CD4-positive, alpha-beta T cell (primary cell): ENCODE measurements around the gene P3H2. TPM values are rescaled to one million over a fixed set of nuclear protein-coding genes. Genes with fewer than 3 reads are reported as not detected.
A peak's percentile ranks its signal among the peaks of the same experiment; 100 is the strongest.

ENCODE experiments used
- ATAC-seq: fragments of 200-7000 bp; cut with Tn5 transposase; one replicate; pipeline ENCODE4 v1.10.0; 2022; ENCODE audit warnings: mild to moderate bottlenecking; ENCODE audit not compliant: poor library complexity
- CTCF ChIA-PET: fragments of 350-600 bp; sonication (Branson Sonifier 250); formaldehyde crosslinking; loops from one replicate; lab custom pipeline; 2021; ENCODE audit warnings: antibody characterized with exemption, inconsistent platforms; lab: Charles Lee
- POLR2A ChIA-PET: fragments of 350-600 bp; sonication (Branson Sonifier 250); formaldehyde crosslinking; loops from one replicate; lab custom pipeline; 2021; ENCODE audit warnings: antibody characterized with exemption, inconsistent platforms; lab: Charles Lee
- DNase-seq, 14 experiments: peaks; one replicate each; pipeline ENCODE4 v3.0.0-alpha.2; 2013 to 2020; ENCODE audit warnings: mixed read lengths in 2 of 14
- H3K27ac ChIP-seq, 2 donors: one replicate each; pipeline versions ENCODE4 v1.5.1 to v1.7.0; 2013; ENCODE audit warnings: low read length in 2 of 2, low read depth in 1 of 2, mild to moderate bottlenecking in 1 of 2
- H3K27me3 ChIP-seq, 2 experiments: 1 replicate in 1 of 2; 2 replicates in 1 of 2; pipeline versions ENCODE4 v1.6.1 to v1.7.0; 2013; ENCODE audit warnings: low read length in 2 of 2, control low read depth in 1 of 2, mild to moderate bottlenecking in 1 of 2, moderate library complexity in 1 of 2; ENCODE audit not compliant: insufficient read depth in 2 of 2, control insufficient read depth in 1 of 2
- H3K36me3 ChIP-seq: one replicate; pipeline ENCODE4 v1.6.1; 2013; ENCODE audit warnings: low read length, control low read depth; ENCODE audit not compliant: insufficient read depth
- H3K4me1 ChIP-seq: one replicate; pipeline ENCODE4 v1.6.1; 2013; ENCODE audit warnings: low read length, control low read depth; ENCODE audit not compliant: insufficient read depth
- H3K4me3 ChIP-seq: one replicate; pipeline ENCODE4 v1.5.1; 2013; ENCODE audit warnings: mild to moderate bottlenecking, low read length, moderate library complexity
- H3K9me3 ChIP-seq, 2 experiments: 1 replicate in 1 of 2; 2 replicates in 1 of 2; pipeline versions ENCODE4 v1.6.1 to v1.7.0; 2013; ENCODE audit warnings: low read length in 2 of 2, mild to moderate bottlenecking in 2 of 2, control low read depth in 1 of 2, moderate library complexity in 1 of 2; ENCODE audit not compliant: control insufficient read depth in 1 of 2, insufficient read depth in 1 of 2
- H3K27ac Mint-ChIP-seq: one replicate; pipeline ENCODE4 v1.8.0; 2020; ENCODE audit warnings: mixed read lengths
- H3K27me3 Mint-ChIP-seq: one replicate; pipeline ENCODE4 v1.8.0; 2021; ENCODE audit warnings: mixed read lengths
- H3K36me3 Mint-ChIP-seq: one replicate; pipeline ENCODE4 v1.8.0; 2021; ENCODE audit warnings: low read depth, mixed read lengths
- H3K4me1 Mint-ChIP-seq: one replicate; pipeline ENCODE4 v1.8.0; 2021; ENCODE audit warnings: low read depth, mixed read lengths
- H3K4me3 Mint-ChIP-seq: one replicate; pipeline ENCODE4 v1.8.0; 2020; ENCODE audit warnings: mild to moderate bottlenecking, mixed read lengths
- H3K9me3 Mint-ChIP-seq: one replicate; pipeline ENCODE4 v1.8.0; 2020; ENCODE audit warnings: mixed read lengths
- intact Hi-C, 2 experiments: fragments of 100-400 bp; cut with DNase I in 1 of 2; cut with micrococcal nuclease in 1 of 2; formaldehyde crosslinking; loops; one replicate each; pipeline versions ENCODE4 v1.15.1 to v1.9.0; 2023 to 2025; cut with DNase I, micrococcal nuclease
- polyA plus RNA-seq, 2 donors: library from polyadenylated mRNA; unstranded; fragments of 120-200 nt; gene quantifications; one replicate each; pipeline ENCODE4 v1.2.1, GENCODE V29; 2013
- total RNA-seq, 174 experiments: library from RNA in 2 of 174; stranded (reverse) in 2 of 174; gene quantifications; one replicate each; pipeline ENCODE4 v1.2.3 and lab custom pipeline; 2021 to 2026
- TF ChIP-seq, protein P1 (sequence below): fragments of 200-600 bp; IDR thresholded peaks from one replicate; pipeline ENCODE4 v1.8.0; 2022; ENCODE audit warnings: antibody characterized with exemption, mild to moderate bottlenecking

Gene P3H2, protein sequence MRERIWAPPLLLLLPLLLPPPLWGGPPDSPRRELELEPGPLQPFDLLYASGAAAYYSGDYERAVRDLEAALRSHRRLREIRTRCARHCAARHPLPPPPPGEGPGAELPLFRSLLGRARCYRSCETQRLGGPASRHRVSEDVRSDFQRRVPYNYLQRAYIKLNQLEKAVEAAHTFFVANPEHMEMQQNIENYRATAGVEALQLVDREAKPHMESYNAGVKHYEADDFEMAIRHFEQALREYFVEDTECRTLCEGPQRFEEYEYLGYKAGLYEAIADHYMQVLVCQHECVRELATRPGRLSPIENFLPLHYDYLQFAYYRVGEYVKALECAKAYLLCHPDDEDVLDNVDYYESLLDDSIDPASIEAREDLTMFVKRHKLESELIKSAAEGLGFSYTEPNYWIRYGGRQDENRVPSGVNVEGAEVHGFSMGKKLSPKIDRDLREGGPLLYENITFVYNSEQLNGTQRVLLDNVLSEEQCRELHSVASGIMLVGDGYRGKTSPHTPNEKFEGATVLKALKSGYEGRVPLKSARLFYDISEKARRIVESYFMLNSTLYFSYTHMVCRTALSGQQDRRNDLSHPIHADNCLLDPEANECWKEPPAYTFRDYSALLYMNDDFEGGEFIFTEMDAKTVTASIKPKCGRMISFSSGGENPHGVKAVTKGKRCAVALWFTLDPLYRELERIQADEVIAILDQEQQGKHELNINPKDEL
- total RNA-seq (not detected), total RNA-seq (lab: John Stamatoyannopoulos, UW) (0 to 2.7 (median 0) reads per million in 172 experiments)
- polyA plus RNA-seq (2013, experiment 1 of 2), result 0.58 TPM
- polyA plus RNA-seq (2013, experiment 2 of 2), result 1.0 TPM

DNA sequence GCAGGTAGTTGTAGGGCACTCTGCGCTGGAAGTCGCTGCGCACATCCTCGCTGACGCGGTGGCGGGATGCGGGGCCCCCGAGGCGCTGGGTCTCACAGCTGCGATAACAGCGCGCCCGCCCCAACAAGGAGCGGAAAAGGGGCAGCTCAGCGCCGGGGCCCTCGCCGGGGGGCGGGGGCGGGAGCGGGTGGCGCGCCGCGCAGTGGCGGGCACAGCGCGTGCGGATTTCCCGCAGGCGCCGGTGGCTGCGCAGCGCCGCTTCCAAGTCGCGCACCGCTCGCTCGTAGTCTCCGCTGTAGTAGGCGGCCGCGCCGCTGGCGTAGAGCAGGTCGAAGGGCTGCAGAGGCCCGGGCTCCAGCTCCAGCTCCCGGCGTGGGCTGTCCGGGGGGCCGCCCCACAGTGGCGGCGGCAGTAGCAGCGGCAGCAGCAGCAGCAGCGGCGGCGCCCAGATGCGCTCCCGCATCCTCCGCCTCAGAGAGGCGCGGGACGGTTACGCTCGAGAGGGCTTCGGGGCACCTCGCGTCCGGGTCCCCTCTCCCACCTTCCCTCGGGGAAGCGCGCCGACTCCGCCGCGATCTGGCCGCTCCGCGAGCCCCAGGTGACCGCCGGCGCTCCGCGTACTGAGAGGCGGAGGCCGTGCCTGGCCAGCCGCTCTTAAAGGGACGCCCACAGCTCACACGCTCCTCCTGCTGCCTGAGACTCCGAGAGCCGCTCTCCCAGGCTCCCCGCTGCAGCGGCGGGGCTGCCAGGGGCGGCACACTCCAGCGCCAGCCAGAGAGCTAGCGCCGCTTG lies at the start of gene P3H2:
P3H2 (minus strand) TSS at position 629 of the 792 bp plus-strand sequence; CDS start at position 463, 166 bp downstream.
- no peak within 1 kb of the TSS for H3K27ac ChIP-seq
- H3K4me1 Mint-ChIP-seq, result peaks cover 8% of the 10 kb centered on the region
- no peaks in the 10 kb centered on the region for H3K36me3 Mint-ChIP-seq
- H3K4me1 ChIP-seq, result no peaks in the 10 kb centered on the region
- POLR2A ChIA-PET, result no interaction called here
- TF ChIP-seq, protein P1, sequence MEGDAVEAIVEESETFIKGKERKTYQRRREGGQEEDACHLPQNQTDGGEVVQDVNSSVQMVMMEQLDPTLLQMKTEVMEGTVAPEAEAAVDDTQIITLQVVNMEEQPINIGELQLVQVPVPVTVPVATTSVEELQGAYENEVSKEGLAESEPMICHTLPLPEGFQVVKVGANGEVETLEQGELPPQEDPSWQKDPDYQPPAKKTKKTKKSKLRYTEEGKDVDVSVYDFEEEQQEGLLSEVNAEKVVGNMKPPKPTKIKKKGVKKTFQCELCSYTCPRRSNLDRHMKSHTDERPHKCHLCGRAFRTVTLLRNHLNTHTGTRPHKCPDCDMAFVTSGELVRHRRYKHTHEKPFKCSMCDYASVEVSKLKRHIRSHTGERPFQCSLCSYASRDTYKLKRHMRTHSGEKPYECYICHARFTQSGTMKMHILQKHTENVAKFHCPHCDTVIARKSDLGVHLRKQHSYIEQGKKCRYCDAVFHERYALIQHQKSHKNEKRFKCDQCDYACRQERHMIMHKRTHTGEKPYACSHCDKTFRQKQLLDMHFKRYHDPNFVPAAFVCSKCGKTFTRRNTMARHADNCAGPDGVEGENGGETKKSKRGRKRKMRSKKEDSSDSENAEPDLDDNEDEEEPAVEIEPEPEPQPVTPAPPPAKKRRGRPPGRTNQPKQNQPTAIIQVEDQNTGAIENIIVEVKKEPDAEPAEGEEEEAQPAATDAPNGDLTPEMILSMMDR, result no peak
- ATAC-seq, result no peak
- CTCF ChIA-PET, result no interaction called here
- H3K27me3 ChIP-seq, result peaks cover 25 to 35% of the 10 kb centered on the region in 2 experiments
- no peak within 1 kb of the TSS for H3K27ac Mint-ChIP-seq
- peaks cover 0 to 3% of the 10 kb centered on the region in 2 experiments for H3K9me3 ChIP-seq
- peak in 2 of 14 experiments; percentile 21 to 23 for DNase-seq
- H3K4me3 ChIP-seq, result no peak within 1 kb of the TSS
- H3K9me3 Mint-ChIP-seq, result no peaks in the 10 kb centered on the region
- H3K36me3 ChIP-seq, result no peaks in the 10 kb centered on the region
- intact Hi-C loops, result no loop called here
- no peak within 1 kb of the TSS for H3K4me3 Mint-ChIP-seq
- peaks cover 69% of the 10 kb centered on the region for H3K27me3 Mint-ChIP-seq

- DNase-seq, result peak in 2 of 14 experiments; percentile 3 to 38
- peaks cover 3% of the 10 kb centered on the region for H3K4me1 ChIP-seq
- ChIA-PET CTCF (interaction anchor here (0.8 kb wide), 1 partner anchor 15 kb away, joined by 5 read pairs; no protein-coding TSS in a partner anchor), POLR2A (no interaction called here)
- H3K27me3 Mint-ChIP-seq, result peaks cover 8% of the 10 kb centered on the region
- no peak for ATAC-seq
- peaks cover 8% of the 10 kb centered on the region for H3K4me1 Mint-ChIP-seq
- H3K27ac Mint-ChIP-seq, result no peak overlapping the region
- no peaks in the 10 kb centered on the region for H3K9me3 Mint-ChIP-seq
- intact Hi-C loops, result no loop called here
- no peaks in the 10 kb centered on the region for H3K36me3 Mint-ChIP-seq
- TF ChIP-seq, protein P1, result no peak
- H3K36me3 ChIP-seq, result no peaks in the 10 kb centered on the region
- peaks cover 0 to 4% of the 10 kb centered on the region in 2 experiments for H3K9me3 ChIP-seq
- H3K4me3 Mint-ChIP-seq, result peak overlapping the region; percentile 40
- H3K27me3 ChIP-seq, result no peaks in the 10 kb centered on the region
- H3K4me3 ChIP-seq, result peak overlapping the region; percentile 28
- no peak overlapping the region for H3K27ac ChIP-seq
These were observed 49.2 kb upstream of the P3H2 start for GRCh38 chr3:190169877-190170276.

GRCh38 chr3:190169243-190169642 lies 48.5 kb upstream of the P3H2 start:
- no peak for DNase-seq
- no peak for ATAC-seq
- H3K27me3 ChIP-seq, result no peaks in the 10 kb centered on the region
- no peak overlapping the region for H3K27ac Mint-ChIP-seq
- peaks cover 3% of the 10 kb centered on the region for H3K4me1 ChIP-seq
- H3K9me3 Mint-ChIP-seq, result no peaks in the 10 kb centered on the region
- peaks cover 8% of the 10 kb centered on the region for H3K4me1 Mint-ChIP-seq
- no peaks in the 10 kb centered on the region for H3K36me3 Mint-ChIP-seq
- no peak overlapping the region for H3K4me3 ChIP-seq
- H3K27me3 Mint-ChIP-seq, result peaks cover 8% of the 10 kb centered on the region
- H3K36me3 ChIP-seq, result no peaks in the 10 kb centered on the region
- H3K9me3 ChIP-seq, result peaks cover 0 to 4% of the 10 kb centered on the region in 2 experiments
- TF ChIP-seq, protein P1, result no peak
- ChIA-PET CTCF (interaction anchor here (0.8 kb wide), 1 partner anchor 14 kb away, joined by 5 read pairs; no protein-coding TSS in a partner anchor), POLR2A (no interaction called here)
- H3K4me3 Mint-ChIP-seq, result peak overlapping the region; percentile 40
- H3K27ac ChIP-seq, result no peak overlapping the region
- intact Hi-C loops, result no loop called here
